Stimulated activated CD4-positive, alpha-beta T cell treated with anti-CD3 and anti-CD28 coated beads, Interleukin-15, amount 100 ng/mL, for 1 hour (primary cell): ENCODE measurements around the gene C12orf56.
"Not testable (repeated sequence)": the region's sequence is repeated elsewhere in the genome, so short reads cannot be mapped to it uniquely, and the experiment has no call there.

ENCODE experiments used
- DNase-seq, 2 donors: peaks; one replicate each; pipeline ENCODE4 v3.0.0-alpha.2; 2020; ENCODE audit warnings: low read depth in 1 of 2, low spot score in 1 of 2

The C12orf56 gene

DNA sequence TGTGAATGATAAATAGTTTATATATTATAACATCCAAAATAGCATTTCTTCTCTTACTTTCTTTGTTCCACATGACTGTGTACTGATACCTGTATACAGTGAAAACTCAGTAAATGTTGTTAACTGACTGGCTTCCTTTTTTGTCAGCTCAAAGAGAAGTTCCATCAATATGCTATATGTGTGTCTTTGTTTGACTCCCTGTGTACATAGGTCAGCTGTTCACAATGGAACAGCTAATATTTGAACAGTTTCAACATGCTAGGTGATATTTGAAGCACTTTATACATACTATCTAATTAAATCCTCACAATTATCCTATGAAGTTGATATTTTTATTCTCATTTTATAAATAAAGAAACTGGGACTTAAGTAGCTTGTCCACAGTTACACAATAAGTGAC is 153.2 kb downstream of the C12orf56 start:
- no peak for DNase-seq

DNA sequence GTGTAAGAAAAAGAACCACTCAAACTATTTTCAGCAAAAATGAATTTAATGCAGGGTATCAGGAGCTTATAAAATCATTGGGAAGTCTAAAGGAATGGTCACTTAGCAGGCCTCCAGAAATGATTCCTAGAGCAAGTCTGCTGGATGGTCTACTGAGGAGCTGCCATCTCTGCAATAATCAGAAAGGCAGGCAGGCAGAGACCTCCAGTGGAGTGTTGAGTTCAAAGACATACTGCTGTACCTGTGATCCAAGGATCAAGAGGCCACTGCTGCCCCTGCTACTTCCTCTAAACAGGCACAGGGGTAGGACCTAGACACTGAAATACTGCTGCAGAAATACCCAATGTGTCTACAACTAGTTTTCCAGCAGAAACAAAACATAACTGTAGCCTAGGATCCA is 154.0 kb downstream of the C12orf56 start:
- DNase-seq = no peak

DNA sequence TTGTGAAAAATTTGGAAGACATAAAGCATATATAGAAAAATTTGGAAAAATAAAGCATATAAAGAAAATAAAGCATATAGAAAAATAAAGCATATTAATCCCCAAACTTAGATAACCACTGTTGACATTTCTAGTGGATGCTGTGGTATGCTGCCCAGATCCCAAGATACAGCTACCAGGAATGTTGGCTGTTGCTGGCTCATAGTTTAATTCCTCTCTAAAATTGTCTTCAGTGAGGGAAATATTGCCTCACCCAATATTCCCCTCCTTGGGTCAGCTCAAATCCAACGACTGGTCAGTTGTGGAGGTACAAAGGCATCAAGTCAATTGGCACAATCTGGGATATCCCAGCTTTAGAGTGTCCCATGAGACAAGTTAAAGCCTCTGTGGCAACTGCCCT is 158.4 kb downstream of the C12orf56 start:
- DNase-seq = no peak

GRCh38 chr12:64229796-64230195 is 160.8 kb downstream of the C12orf56 start:
- DNase-seq = no peak

GRCh38 chr12:64229240-64229639 is 161.3 kb downstream of the C12orf56 start:
- DNase-seq = no peak

- DNase-seq = no peak
Measured at GRCh38 chr12:64225626-64226025, 164.9 kb downstream of the C12orf56 start.

DNA sequence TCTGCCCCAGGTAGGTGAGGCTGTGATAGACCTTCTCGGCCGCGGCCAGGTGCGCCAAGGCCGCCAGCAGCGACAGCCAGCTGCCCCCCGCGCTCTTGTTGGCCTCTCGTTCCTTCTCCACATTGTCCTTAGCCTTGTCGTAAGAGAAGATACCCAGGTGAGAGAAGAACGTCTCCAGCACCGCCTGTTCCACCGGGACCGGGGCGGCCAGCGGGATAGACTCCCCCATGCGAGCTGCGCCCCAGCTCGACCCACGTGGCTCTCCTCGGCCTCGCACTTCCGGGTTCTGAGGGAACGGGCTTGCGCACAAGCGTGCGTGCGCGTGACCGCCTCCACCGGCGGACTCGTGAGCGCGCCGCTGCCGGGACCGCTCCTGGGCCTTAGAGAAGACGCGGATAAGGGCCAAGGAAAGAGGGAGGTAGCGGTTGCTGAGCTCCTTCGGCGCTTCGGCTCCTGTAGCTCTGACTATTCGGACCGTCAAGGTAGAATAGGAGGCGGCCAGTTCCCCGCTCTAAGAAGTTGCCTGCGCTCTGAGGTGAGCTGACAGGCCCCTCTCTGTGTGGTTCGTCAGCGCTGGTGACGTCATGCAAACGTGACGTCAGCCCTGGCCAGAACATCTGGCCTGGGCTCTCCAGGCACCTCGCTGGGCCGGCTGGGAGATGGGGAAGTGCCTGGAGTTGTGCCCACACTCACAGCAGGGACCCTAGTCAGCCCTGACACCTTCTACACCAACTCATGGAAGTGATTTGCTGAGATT is 168.4 kb downstream of the C12orf56 start, which contains the start of gene KICS2:
TSS of gene KICS2 (minus strand) at position 288 of the 757 bp plus-strand sequence. CDS start at position 229, 59 bp downstream.
- peak; percentile 80 to 82 for DNase-seq

DNA sequence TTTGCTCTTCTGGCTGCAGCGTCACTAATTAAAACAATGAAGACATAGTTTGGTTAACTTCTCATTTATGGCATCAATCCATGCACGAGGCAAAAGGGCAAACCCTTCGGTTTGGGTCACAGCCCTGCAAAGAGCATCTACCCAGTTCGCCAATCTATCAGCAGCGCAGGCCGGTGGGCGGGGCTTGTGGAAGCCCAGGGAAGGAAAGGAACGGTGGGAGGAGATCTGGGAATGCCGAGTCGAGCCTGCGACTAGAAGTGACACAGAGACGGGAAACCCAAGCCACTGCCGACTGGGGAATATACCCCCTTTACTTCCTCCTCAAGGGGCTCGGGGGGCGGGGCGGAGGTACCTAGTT is 168.9 kb downstream of the C12orf56 start:
- DNase-seq = peak in 1 of 2 donors; percentile 4

- no peak for DNase-seq
Measured at GRCh38 chr12:64220046-64220445, 170.5 kb downstream of the C12orf56 start.

DNA sequence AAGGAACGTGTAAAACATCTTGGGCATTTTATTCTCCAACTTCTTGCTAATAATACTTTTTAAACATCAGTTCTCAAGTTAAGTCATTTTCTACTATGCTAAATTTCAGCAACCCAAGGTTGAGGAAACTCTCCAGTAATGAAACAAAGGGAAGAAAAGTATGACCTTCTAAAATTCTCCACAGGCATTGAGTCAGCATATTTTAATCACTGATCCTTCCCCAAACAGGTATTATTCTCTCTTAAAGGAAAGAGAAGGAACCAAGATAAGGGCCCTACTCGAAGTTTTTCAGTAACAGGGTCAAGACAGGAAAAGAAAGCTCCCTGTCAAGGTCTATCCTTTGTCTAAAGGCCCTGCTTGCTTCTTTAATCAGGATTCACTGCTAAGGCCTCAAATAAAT is 171.4 kb downstream of the C12orf56 start:
- no peak for DNase-seq

DNA sequence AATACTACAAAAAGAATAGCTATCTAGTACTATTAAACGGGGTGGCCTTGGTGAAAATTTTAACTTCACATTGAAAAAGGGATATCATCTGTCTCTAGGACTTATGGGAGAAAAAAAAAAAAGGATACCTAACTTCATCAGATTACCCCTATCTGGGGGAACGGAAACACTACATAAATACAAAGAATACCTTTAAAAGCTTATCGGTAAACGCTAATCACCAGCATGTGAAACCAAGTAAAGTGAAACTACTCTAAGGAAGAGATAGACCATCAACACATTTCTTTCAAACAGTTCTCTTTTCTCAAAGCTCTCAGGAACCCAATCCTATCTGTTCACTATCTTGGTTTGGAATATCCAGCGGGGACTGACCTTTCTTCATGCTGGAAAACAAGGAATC is 172.0 kb downstream of the C12orf56 start:
- DNase-seq = no peak

GRCh38 chr12:64217643-64218042 is 172.9 kb downstream of the C12orf56 start:
- DNase-seq = not testable (repeated sequence)

DNA sequence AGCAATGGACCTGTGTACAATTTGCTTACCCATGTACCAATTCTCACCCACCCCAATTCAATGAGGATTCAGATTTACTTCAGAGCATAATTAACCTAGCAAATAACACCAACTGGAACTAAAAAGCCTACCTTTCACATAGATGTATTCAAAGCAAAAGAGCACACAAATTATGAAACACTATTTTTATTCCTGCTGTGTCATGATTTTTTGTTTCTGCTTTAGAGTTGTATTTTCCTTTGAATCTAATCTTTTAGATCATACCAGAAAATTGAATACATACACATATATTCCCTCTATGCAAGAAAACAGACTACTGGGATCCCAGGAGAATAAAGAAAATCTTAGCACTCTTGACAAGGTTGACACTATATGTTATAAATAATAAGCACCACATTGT is 174.3 kb downstream of the C12orf56 start:
- DNase-seq = no peak
